Activated CD4-positive, alpha-beta T cell treated with anti-CD3 and anti-CD28 coated beads, Interleukin-2, amount 50 U/mL, for 48 hours (primary cell): ENCODE measurements around the gene GSTM2.

Experiments
- DNase-seq, 2 experiments: peaks; one replicate each; pipeline ENCODE4 v3.0.0-alpha.2; 2020

The GSTM2 gene

DNA sequence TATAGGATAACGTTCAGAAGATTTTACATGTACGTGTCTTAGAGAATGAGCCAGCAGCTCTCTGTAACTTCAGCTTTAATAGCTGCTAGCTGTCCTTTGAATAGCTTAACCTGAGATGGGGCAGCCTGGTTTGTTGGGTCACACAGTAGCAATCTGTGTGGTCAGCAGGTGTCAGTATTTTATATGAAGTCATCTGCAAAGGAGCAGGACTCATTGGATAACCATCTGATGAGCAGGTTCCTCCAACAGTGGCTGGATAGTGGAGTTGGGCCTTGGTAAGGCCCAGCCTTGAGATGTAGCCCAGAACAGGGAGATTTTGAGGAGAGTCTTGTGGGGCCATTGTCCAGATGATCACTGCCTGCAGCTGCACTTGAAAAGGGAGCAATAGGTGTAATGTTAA is 50.6 kb downstream of the GSTM2 start:
- no peak for DNase-seq

DNA sequence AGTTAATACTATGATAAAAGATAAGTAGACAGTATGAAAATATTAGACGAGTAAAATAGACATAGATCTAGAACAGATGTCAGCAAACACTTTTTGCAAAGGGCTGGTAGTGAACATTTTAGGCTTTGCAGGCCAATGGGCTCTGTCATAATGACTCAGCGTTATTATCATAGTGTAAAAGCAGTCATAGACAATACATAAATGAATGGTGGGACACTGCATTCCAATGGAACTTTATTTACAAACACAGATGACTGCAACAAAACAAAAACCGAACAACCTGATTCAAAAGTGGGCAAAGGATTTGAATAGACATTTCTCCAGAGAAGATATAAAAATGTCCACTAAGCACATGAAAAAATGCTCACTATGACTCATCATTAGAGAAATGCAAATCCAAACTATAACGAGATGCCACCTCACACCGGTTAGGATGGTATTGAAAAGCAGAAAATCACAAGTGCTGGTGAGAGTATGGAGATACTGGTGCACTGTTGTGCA is 51.5 kb downstream of the GSTM2 start:
- DNase-seq = no peak

DNA sequence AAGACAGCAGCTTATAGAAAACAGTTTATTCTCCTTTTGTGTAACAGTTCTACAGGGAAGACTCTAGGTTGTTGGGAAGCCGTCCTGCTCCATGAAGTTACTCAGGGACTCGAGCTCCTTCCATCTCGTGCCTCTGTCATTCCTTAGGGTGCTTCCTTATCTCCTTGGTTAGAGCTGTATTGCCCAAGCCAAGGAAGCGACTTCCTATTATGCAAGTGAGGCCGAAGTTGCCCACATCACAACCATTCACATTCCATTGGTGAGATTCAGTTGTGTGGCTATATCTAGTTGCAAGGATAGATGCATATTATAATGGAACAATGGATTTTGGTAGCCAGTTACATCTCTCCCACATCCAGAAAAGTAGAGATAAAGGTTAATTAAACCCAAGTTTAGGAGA is 53.2 kb downstream of the GSTM2 start:
- no peak for DNase-seq

DNA sequence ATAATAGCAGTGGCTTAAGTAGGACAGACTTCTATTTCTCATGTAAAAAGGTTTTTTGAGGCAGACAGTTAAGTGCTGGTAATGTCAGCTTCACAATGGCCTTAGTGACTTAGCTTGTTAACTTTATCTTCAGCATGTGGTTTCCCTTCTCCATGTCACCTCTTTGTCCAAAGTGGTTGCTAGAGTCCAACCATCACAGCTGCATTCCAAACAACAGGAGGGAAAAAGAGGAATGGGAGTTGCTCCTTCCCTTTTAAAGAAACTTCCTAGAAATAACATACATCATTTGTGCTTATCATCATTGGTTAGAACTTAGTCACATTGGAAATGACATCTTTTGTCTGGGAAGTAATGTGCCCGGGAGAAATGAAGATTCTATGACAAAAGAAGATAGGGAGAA is 54.1 kb downstream of the GSTM2 start:
- DNase-seq = no peak

DNA sequence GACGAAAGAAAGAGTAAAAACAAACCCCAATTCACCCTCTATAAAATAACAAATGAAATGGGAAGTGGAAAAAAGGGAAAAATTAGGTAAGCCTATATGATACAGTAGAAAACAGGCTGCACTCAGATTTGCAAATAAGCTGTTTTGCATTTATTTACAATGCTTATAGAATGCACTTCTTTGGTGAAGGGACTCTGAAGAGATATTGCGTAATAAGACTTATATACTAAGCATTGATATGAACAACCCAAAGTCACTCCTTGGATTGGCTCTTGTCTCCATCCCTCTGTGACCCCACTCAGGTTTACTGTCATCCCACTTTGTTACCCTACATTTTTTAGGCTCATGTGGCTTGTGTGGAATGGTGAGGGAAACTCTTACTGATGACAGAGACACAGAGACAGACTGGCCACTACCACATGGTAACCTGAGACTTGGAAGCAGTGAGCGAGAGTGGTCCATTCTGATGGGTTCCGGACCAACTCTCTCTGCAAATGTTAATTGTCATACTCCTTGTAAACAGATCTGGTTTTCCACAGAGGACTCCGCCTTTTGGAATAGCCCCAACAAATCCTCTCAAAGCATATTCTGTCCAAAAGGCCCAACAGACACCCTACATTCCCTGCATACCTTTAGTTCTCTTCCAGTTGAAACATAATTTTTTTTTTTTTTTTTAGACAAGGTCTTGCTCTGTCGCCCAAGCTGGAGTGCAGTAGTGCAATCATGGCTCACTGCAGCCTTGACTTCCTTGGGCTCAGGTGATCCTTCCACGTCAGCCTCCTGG is 55.2 kb downstream of the GSTM2 start:
- no peak for DNase-seq
